Measurements from ENCODE around the gene TNS1. TPM values are rescaled to one million over a fixed set of nuclear protein-coding genes. Genes with fewer than 3 reads are reported as not detected.

The TNS1 gene
- total and polyA plus RNA-seq, 2 donors = 191 to 576 TPM

GRCh38 chr2:217801711-217802110 lies 201.1 kb downstream of the TNS1 start:
- no peaks in the 10 kb centered on the region for H3K36me3 ChIP-seq (ENCODE audit: insufficient read depth)
- no peak overlapping the region for H3K27ac ChIP-seq (ENCODE audit: low read depth)
- H3K4me3 ChIP-seq (ENCODE audit: low read depth, low read length) = no peak overlapping the region
- DNase-seq (ENCODE audit: extremely low spot score) = no peak
- 49% methylated on average over 8 of the region's 8 CpGs for WGBS
- H3K4me1 ChIP-seq (ENCODE audit: insufficient read depth) = no peaks in the 10 kb centered on the region

GRCh38 chr2:217801115-217801531 lies 201.7 kb downstream of the TNS1 start:
- no peaks in the 10 kb centered on the region for H3K4me1 ChIP-seq (ENCODE audit: insufficient read depth)
- no peaks in the 10 kb centered on the region for H3K36me3 ChIP-seq (ENCODE audit: insufficient read depth)
- 51% methylated on average over 11 of the region's 11 CpGs for WGBS
- no peak overlapping the region for H3K4me3 ChIP-seq (ENCODE audit: low read depth, low read length)
- H3K27ac ChIP-seq (ENCODE audit: low read depth) = no peak overlapping the region
- no peak for DNase-seq (ENCODE audit: extremely low spot score)

- H3K27ac ChIP-seq (ENCODE audit: low read depth) = no peak overlapping the region
- no peak for DNase-seq (ENCODE audit: extremely low spot score)
- 72% methylated on average over 10 of the region's 10 CpGs for WGBS
- no peaks in the 10 kb centered on the region for H3K36me3 ChIP-seq (ENCODE audit: insufficient read depth)
- no peaks in the 10 kb centered on the region for H3K4me1 ChIP-seq (ENCODE audit: insufficient read depth)
- H3K4me3 ChIP-seq (ENCODE audit: low read depth, low read length) = no peak overlapping the region
Measured at GRCh38 chr2:217800433-217801114, 202.2 kb downstream of the TNS1 start.

DNA sequence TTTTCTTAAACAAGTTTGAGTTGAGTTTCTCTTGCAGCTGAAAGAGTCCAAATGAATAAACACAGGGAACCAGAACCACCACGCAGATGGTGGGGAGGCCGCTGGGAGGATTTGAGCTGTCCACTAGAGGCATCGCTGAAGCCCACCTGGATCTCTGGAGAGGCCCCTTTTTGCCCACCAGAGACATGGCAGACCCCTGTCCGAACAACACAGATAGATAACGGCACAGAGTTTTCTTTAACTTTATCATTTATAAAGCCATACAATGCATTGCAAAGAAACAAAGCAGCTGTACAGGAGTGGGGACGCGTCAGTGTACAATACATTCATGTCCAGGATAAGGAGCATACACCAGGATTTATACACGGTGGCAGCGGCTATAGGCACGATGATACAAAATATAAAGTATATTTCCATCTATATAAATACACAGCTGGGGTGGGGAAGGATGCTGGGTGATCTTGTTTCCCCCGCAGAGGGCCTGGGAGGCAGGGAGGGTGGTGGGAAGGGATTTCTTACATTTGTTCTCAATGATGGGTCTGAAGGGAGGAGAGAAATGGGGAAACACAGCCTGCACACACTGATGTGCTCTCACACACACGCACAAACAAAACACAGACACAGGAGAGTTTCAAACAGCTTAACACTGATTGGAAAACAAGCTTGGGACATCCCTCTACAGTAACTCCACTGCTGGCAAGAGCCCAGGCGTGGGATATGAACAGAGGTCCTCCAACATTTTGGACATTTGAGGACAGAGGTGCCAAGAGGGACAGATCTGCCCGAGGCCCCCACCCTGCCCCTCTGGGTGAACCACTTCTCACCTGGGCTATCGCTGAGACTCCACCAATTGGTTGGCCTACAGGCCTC lies 203.0 kb downstream of the TNS1 start:
- Histone ChIP-seq H3K27ac (ENCODE audit: low read depth) (no peak overlapping the region), H3K36me3 (ENCODE audit: insufficient read depth) (no peaks in the 10 kb centered on the region), H3K4me1 (ENCODE audit: insufficient read depth) (no peaks in the 10 kb centered on the region), H3K4me3 (ENCODE audit: low read depth, low read length) (no peak overlapping the region)
- no peak for DNase-seq (ENCODE audit: extremely low spot score)
- WGBS = 50% methylated on average over 15 of the region's 15 CpGs

DNA sequence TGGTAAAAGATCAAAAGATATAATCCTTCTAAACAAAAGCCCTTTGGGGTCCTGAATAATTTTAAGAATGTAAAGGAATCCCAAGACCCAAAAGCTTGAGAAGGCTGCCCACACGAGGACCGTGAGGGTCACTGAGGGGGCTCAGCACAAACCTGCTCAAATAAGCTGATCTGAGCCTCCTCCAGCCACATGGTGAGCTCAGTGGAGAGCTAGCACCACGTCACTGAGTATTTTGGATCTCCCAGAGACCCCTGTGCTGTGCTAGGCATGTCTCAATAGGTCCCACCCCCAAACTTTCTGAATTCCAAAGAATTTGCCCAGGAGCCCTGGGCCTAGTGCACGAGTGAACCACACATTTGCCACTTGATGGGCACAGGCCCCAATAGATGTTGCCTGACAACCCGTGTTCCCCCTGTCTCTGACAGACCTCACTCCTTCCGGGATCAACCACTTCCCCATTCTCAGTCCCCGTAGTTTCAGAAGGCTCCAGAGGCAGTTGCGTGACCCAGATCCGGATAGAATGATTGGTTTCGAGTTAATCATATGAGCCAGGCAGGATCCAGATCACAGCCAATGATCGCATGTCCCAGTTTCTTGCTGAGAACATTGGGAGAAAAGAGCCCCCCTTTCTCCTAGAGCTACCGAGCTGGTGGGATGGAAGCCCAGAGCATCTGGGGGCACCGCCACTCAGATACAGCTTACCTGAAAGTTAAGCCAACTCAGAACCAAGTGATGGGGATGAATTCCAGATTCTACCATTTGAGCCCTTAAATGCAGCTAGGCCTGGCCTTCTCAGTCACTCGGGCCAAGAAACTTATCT lies 203.8 kb downstream of the TNS1 start:
- no peaks in the 10 kb centered on the region for H3K36me3 ChIP-seq (ENCODE audit: insufficient read depth)
- no peaks in the 10 kb centered on the region for H3K4me1 ChIP-seq (ENCODE audit: insufficient read depth)
- H3K4me3 ChIP-seq (ENCODE audit: low read depth, low read length) = no peak overlapping the region
- H3K27ac ChIP-seq (ENCODE audit: low read depth) = no peak overlapping the region
- 49% methylated on average over 14 of the region's 14 CpGs for WGBS
- no peak for DNase-seq (ENCODE audit: extremely low spot score)

DNA sequence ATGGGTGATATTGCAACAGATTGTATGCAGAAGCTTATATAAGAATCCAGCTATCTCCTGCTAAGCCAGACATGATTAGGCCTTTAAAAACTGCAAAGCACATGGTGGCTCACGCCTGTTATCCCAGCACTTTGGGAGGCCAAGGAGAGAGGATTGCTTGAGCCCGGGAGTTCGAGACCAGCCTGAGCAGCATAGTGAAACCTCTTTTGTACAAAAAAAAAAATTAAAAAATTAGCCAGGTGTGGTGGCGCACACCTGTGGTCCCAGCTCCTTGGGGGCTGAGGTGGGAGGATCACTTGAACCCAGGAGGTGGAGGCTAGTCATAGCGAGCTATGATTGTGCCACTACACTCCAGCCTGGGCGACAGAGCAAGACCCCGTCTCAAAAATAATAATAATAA lies 204.6 kb downstream of the TNS1 start:
- Histone ChIP-seq H3K27ac (ENCODE audit: low read depth) (no peak overlapping the region), H3K36me3 (ENCODE audit: insufficient read depth) (no peaks in the 10 kb centered on the region), H3K4me3 (ENCODE audit: low read depth, low read length) (no peak overlapping the region), H3K4me1 (ENCODE audit: insufficient read depth) (no peaks in the 10 kb centered on the region)
- DNase-seq (ENCODE audit: extremely low spot score) = no peak
- 96% methylated on average over 7 of the region's 7 CpGs for WGBS

- Histone ChIP-seq H3K4me1 (ENCODE audit: insufficient read depth) (no peaks in the 10 kb centered on the region), H3K36me3 (ENCODE audit: insufficient read depth) (no peaks in the 10 kb centered on the region), H3K4me3 (ENCODE audit: low read depth, low read length) (no peak overlapping the region), H3K27ac (ENCODE audit: low read depth) (no peak overlapping the region)
- 55% methylated on average over 8 of the region's 8 CpGs for WGBS
- no peak for DNase-seq (ENCODE audit: extremely low spot score)
Measured at GRCh38 chr2:217797661-217798069, 205.1 kb downstream of the TNS1 start.

DNA sequence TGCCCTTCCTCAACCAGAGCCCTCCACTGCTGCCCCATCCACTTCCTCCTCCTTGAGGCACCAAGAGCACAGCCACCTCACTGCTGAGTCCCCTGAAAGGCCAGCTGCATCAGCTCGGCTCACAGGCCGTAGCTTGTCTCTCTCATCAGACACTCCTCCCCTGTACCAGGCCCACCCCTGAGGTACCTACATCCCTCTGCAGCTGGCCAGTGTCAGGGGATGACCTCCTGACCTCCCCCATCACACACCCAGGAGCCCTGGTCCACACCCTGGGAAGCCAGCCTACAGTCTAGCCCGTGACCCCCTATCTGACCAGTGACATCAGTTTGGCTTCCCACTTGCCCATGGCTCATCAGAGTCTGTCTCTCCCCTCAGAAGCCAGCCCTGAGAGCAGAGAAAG lies 205.6 kb downstream of the TNS1 start:
- DNase-seq (ENCODE audit: extremely low spot score) = no peak
- WGBS = 23% methylated on average over 3 of the region's 3 CpGs
- Histone ChIP-seq H3K4me1 (ENCODE audit: insufficient read depth) (no peaks in the 10 kb centered on the region), H3K27ac (ENCODE audit: low read depth) (no peak overlapping the region), H3K4me3 (ENCODE audit: low read depth, low read length) (no peak overlapping the region), H3K36me3 (ENCODE audit: insufficient read depth) (no peaks in the 10 kb centered on the region)

DNA sequence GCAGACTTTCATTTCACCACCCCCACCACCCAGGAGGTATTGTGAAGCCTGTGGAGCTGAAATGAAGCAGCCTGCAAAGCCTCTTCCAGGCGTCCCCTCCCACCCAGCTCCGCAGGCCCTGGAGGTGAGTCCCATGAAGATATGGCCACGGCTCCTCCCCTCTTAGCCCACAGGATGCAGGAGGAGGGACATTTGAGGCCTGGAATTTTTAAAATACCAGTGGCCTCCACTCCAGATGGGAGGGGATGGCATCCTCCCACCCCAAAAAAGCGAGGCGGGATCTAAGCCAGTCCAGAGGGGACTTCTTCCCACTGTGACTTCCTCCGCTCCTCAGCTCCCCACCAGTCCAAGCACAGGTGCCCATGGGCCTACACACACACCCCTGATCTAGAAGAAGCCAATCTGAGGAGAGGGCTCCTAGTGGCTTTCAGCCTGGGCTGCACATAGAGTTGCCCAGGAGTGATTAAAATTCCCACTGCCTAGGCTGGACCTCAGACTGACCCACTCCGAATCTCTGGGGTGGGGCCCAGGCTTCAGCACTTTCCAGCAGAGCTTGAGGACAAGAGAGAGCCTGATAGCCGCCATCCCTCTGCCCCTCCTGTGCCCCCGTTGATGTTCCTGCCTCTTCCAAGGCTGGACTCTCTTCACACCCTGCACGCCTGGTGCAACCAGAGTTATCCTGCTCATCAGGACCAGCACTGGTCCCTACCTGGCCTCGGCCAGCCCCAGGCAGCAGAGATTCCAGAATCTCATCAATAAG lies 206.9 kb downstream of the TNS1 start:
- Histone ChIP-seq H3K27ac (ENCODE audit: low read depth) (no peak overlapping the region), H3K4me1 (ENCODE audit: insufficient read depth) (no peaks in the 10 kb centered on the region), H3K4me3 (ENCODE audit: low read depth, low read length) (no peak overlapping the region), H3K36me3 (ENCODE audit: insufficient read depth) (no peaks in the 10 kb centered on the region)
- 63% methylated on average over 11 of the region's 11 CpGs for WGBS
- DNase-seq (ENCODE audit: extremely low spot score) = no peak

DNA sequence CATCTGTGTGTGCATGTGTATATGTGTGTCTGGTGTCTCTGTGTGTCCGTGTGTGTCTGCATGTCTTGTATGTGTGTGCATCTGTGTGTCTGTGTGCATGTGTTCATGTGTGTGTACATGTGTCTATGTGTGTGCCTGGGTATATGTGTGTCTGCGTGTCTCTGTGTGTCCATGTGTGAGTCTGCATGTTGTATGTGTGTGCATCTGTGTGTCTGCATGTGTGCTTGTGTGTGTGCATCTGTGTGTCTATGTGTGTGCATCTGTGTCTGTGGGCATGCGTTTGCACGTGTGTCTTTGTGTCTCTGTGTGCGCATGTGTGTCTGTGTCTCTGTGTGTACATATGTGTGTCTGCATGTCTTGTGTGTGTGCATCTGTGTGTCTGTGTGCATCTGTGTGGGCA lies 207.7 kb downstream of the TNS1 start:
- 89% methylated on average over 5 of the region's 5 CpGs for WGBS
- Histone ChIP-seq H3K4me3 (ENCODE audit: low read depth, low read length) (no peak overlapping the region), H3K4me1 (ENCODE audit: insufficient read depth) (no peaks in the 10 kb centered on the region), H3K27ac (ENCODE audit: low read depth) (no peak overlapping the region), H3K36me3 (ENCODE audit: insufficient read depth) (no peaks in the 10 kb centered on the region)
- DNase-seq (ENCODE audit: extremely low spot score) = no peak

GRCh38 chr2:217794133-217794986 lies 208.4 kb downstream of the TNS1 start:
- no peaks in the 10 kb centered on the region for H3K36me3 ChIP-seq (ENCODE audit: insufficient read depth)
- H3K4me1 ChIP-seq (ENCODE audit: insufficient read depth) = no peaks in the 10 kb centered on the region
- 84% methylated on average over 13 of the region's 13 CpGs for WGBS
- no peak overlapping the region for H3K4me3 ChIP-seq (ENCODE audit: low read depth, low read length)
- DNase-seq (ENCODE audit: extremely low spot score) = no peak
- no peak overlapping the region for H3K27ac ChIP-seq (ENCODE audit: low read depth)

- H3K4me3 ChIP-seq (ENCODE audit: low read depth, low read length) = no peak overlapping the region
- H3K36me3 ChIP-seq (ENCODE audit: insufficient read depth) = no peaks in the 10 kb centered on the region
- no peak overlapping the region for H3K27ac ChIP-seq (ENCODE audit: low read depth)
- DNase-seq (ENCODE audit: extremely low spot score) = no peak
- 75% methylated on average over 8 of the region's 8 CpGs for WGBS
- H3K4me1 ChIP-seq (ENCODE audit: insufficient read depth) = no peaks in the 10 kb centered on the region
Measured at GRCh38 chr2:217793566-217794132, 209.1 kb downstream of the TNS1 start.

Measured in urinary bladder (tissue), 4 donors.